H1 (cell line): ENCODE data around the gene SIPA1L3. TPM values are rescaled to one million over a fixed set of nuclear protein-coding genes. Genes with fewer than 3 reads are reported as not detected.

ENCODE experiments used
- CTCF ChIA-PET: fragments of 300-600 bp; sonication (Branson Sonifier 250); formaldehyde crosslinking; loops from one replicate; lab custom pipeline; 2021; ENCODE audit not compliant: partially characterized antibody; lab: Charles Lee
- POLR2A ChIA-PET: fragments of 300-600 bp; sonication (Branson Sonifier 250); formaldehyde crosslinking; loops from one replicate; lab custom pipeline; 2021; ENCODE audit warnings: inconsistent platforms; ENCODE audit not compliant: partially characterized antibody; lab: Charles Lee
- DNase-seq, 2 experiments: peaks; one replicate each; pipeline versions ENCODE4 v3.0.0 to v3.0.0-alpha.2; 2010 to 2022; ENCODE audit warnings: low spot score in 2 of 2, low read depth in 1 of 2, mixed read lengths in 1 of 2
- FAIRE-seq: peaks from 2 replicates; lab custom pipeline; 2011; peaks lifted over from hg19 to GRCh38; lab: Jason Lieb, UNC
- H2AFZ ChIP-seq: 2 replicates; pipeline ENCODE4 v1.8.1; 2012; ENCODE audit warnings: low read length, inconsistent platforms
- H2AK5ac ChIP-seq: 2 replicates; pipeline ENCODE4 v1.6.1; 2013; ENCODE audit warnings: low read depth, low read length
- H2BK120ac ChIP-seq: replicated peaks from 2 replicates; pipeline ENCODE3; 2013; ENCODE audit warnings: low read depth, low read length, inconsistent platforms
- H2BK12ac ChIP-seq: 2 replicates; pipeline ENCODE4 v1.6.1; 2013; ENCODE audit warnings: low read depth, low read length
- H2BK15ac ChIP-seq: 2 replicates; pipeline ENCODE4 v1.6.1; 2013; ENCODE audit warnings: low read length
- H2BK20ac ChIP-seq: 2 replicates; pipeline ENCODE4 v1.6.1; 2013; ENCODE audit warnings: low read length
- H2BK5ac ChIP-seq: 2 replicates; pipeline ENCODE4 v1.6.1; 2013; ENCODE audit warnings: low read depth, low read length
- H3K14ac ChIP-seq: 2 replicates; pipeline ENCODE4 v1.6.1; 2013; ENCODE audit warnings: inconsistent platforms; ENCODE audit not compliant: insufficient read length
- H3K18ac ChIP-seq: 2 replicates; pipeline ENCODE4 v1.6.1; 2013; ENCODE audit warnings: low read length; ENCODE audit errors: extremely low read depth
- H3K23ac ChIP-seq: 2 replicates; pipeline ENCODE4 v1.6.1; 2013; ENCODE audit warnings: inconsistent platforms; ENCODE audit not compliant: insufficient read length
- H3K23me2 ChIP-seq: 2 replicates; pipeline ENCODE4 v1.6.1; 2013; ENCODE audit warnings: low read depth, low read length
- H3K27ac ChIP-seq: 2 replicates; pipeline ENCODE4 v1.6.1; 2011; ENCODE audit warnings: low read depth, low read length, inconsistent platforms
- H3K27me3 ChIP-seq, 4 experiments: replicated peaks in 1 of 4; 1 replicate in 1 of 4; 2 replicates in 3 of 4; pipeline versions ENCODE4 v1.6.1 to v1.8.1; 2011 to 2013; ENCODE audit warnings: low read length in 3 of 4, mild to moderate bottlenecking in 3 of 4, inconsistent platforms in 2 of 4, mixed read lengths in 2 of 4, moderate library complexity in 1 of 4; ENCODE audit not compliant: control insufficient read depth in 3 of 4, insufficient read depth in 3 of 4; ENCODE audit errors: extremely low read depth in 1 of 4
- H3K36me3 ChIP-seq, 4 experiments: 2 replicates each; pipeline versions ENCODE4 v1.6.1 to v1.8.1; 2011 to 2013; ENCODE audit warnings: mild to moderate bottlenecking in 4 of 4, low read length in 3 of 4, moderate library complexity in 2 of 4, control low read depth in 1 of 4, inconsistent platforms in 1 of 4; ENCODE audit not compliant: insufficient read depth in 4 of 4, control insufficient read depth in 2 of 4
- H3K4ac ChIP-seq: replicated peaks from 2 replicates; pipeline ENCODE3; 2013; ENCODE audit warnings: low read length, low read depth, mixed read lengths, inconsistent platforms; ENCODE audit not compliant: insufficient read length
- H3K4me1 ChIP-seq, 4 experiments: replicated peaks in 1 of 4; 1 replicate in 1 of 4; 2 replicates in 3 of 4; pipeline versions ENCODE4 v1.6.1 to v1.8.1; 2011 to 2013; ENCODE audit warnings: low read length in 3 of 4, inconsistent platforms in 2 of 4, mixed read lengths in 1 of 4; ENCODE audit not compliant: insufficient read depth in 4 of 4, control insufficient read depth in 3 of 4
- H3K4me2 ChIP-seq, 2 experiments: 2 replicates each; pipeline versions ENCODE4 v1.6.1 to v1.8.1; 2011 to 2013; ENCODE audit warnings: low read depth in 2 of 2, low read length in 2 of 2, control low read depth in 1 of 2, inconsistent platforms in 1 of 2, mild to moderate bottlenecking in 1 of 2; ENCODE audit not compliant: insufficient read depth in 1 of 2
- H3K4me3 ChIP-seq, 4 experiments: fragments of 200-600, 300-600 bp in 1 of 4; sonication (generic), shearing (Covaris generic), sonication (Bioruptor Twin) in 1 of 4; 2 replicates each; pipeline versions ENCODE4 v1.5.1 to v1.8.1; 2011 to 2016; ENCODE audit warnings: low read length in 4 of 4, low read depth in 3 of 4, control low read depth in 2 of 4, inconsistent platforms in 2 of 4, mild to moderate bottlenecking in 2 of 4, mixed read lengths in 1 of 4, moderate library complexity in 1 of 4; ENCODE audit not compliant: insufficient read depth in 2 of 4; ENCODE audit errors: extremely low read depth in 1 of 4
- H3K56ac ChIP-seq: replicated peaks from 2 replicates; pipeline ENCODE3; 2013; ENCODE audit warnings: low read depth, mild to moderate bottlenecking, mixed read lengths, low read length, inconsistent platforms; ENCODE audit not compliant: insufficient read length
- H3K79me1 ChIP-seq: 2 replicates; pipeline ENCODE4 v1.6.1; 2013; ENCODE audit warnings: low read depth, low read length, control low read depth
- H3K79me2 ChIP-seq, 2 experiments: 2 replicates each; pipeline versions ENCODE4 v1.6.1 to v1.8.1; 2012 to 2013; ENCODE audit warnings: low read length in 2 of 2, mild to moderate bottlenecking in 2 of 2, inconsistent platforms in 1 of 2; ENCODE audit not compliant: insufficient read depth in 2 of 2, control insufficient read depth in 1 of 2
- H3K9ac ChIP-seq, 4 experiments: replicated peaks in 1 of 4; 1 replicate in 1 of 4; 2 replicates in 3 of 4; pipeline versions ENCODE4 v1.6.1 to v1.8.1; 2011 to 2013; ENCODE audit warnings: low read depth in 3 of 4, low read length in 3 of 4, control low read depth in 2 of 4, mild to moderate bottlenecking in 2 of 4, moderate library complexity in 2 of 4, inconsistent platforms in 1 of 4; ENCODE audit errors: extremely low read depth in 1 of 4
- H3K9me3 ChIP-seq, 2 experiments: 2 replicates each; pipeline versions ENCODE4 v1.6.1 to v1.8.1; 2012 to 2013; ENCODE audit warnings: mild to moderate bottlenecking in 2 of 2, moderate library complexity in 2 of 2, control low read depth in 1 of 2, inconsistent platforms in 1 of 2, low read depth in 1 of 2, low read length in 1 of 2, mixed read lengths in 1 of 2; ENCODE audit not compliant: insufficient read depth in 2 of 2
- H4K20me1 ChIP-seq, 2 experiments: replicated peaks in 1 of 2; 2 replicates each; pipeline versions ENCODE3 to v1.8.1; 2011 to 2013; ENCODE audit warnings: inconsistent platforms in 2 of 2, low read length in 2 of 2, mild to moderate bottlenecking in 1 of 2; ENCODE audit not compliant: insufficient read depth in 2 of 2, control insufficient read depth in 1 of 2
- H4K5ac ChIP-seq: 2 replicates; pipeline ENCODE4 v1.6.1; 2013; ENCODE audit warnings: low read length, low read depth, mixed read lengths, inconsistent platforms; ENCODE audit not compliant: insufficient read length
- H4K8ac ChIP-seq: 2 replicates; pipeline ENCODE4 v1.8.0; 2013; ENCODE audit warnings: mild to moderate bottlenecking, moderate library complexity, low read length, inconsistent platforms; ENCODE audit not compliant: insufficient read depth; ENCODE audit errors: extremely low read depth
- H4K91ac ChIP-seq: replicated peaks from 2 replicates; pipeline ENCODE3; 2013; ENCODE audit warnings: low read length, mixed read lengths, inconsistent platforms; ENCODE audit not compliant: insufficient read length
- CEBPB ChIP-seq: IDR thresholded peaks from 2 replicates; pipeline ENCODE4 v1.6.1; 2012; ENCODE audit warnings: low read depth, low read length
- CHD1 ChIP-seq: IDR thresholded peaks from 2 replicates; pipeline ENCODE4 v1.6.1; 2012; ENCODE audit warnings: low read depth, low read length, improper control_type of control experiment
- JUN ChIP-seq: IDR thresholded peaks from 2 replicates; pipeline ENCODE4 v1.6.1; 2011; ENCODE audit warnings: low read depth, mild to moderate bottlenecking, improper control_type of control experiment, low read length
- KDM1A ChIP-seq: fragments of 200-600, 300-600 bp; sonication (generic); IDR thresholded peaks from 2 replicates; pipeline ENCODE4 v1.7.1; 2016; ENCODE audit warnings: mild to moderate bottlenecking, low read length, borderline replicate concordance
- PHF8 ChIP-seq: fragments of 200-600 bp; sonication (generic); conservative IDR thresholded peaks from 2 replicates; pipeline ENCODE4 v1.7.1; 2012; ENCODE audit warnings: low read depth, mild to moderate bottlenecking, inconsistent platforms, low read length, moderate library complexity
- POLR2AphosphoS5 ChIP-seq: IDR thresholded peaks from 2 replicates; pipeline ENCODE4 v1.6.1; 2011; ENCODE audit warnings: low read depth, low read length
- SIRT6 ChIP-seq: IDR thresholded peaks from one replicate; pipeline ENCODE4 v1.7.1; 2012; ENCODE audit warnings: low read length, inconsistent platforms
- SP2 ChIP-seq: IDR thresholded peaks from 2 replicates; pipeline ENCODE4 v1.6.1; 2012; ENCODE audit warnings: mild to moderate bottlenecking, low read length, inconsistent platforms
- TEAD4 ChIP-seq: IDR thresholded peaks from 2 replicates; pipeline ENCODE4 v1.6.1; 2012; ENCODE audit warnings: low read depth, low read length, inconsistent platforms, mixed read lengths
- ZNF274 ChIP-seq: IDR thresholded peaks from 2 replicates; pipeline ENCODE4 v1.7.0; 2012; ENCODE audit warnings: low read length, borderline replicate concordance; ENCODE audit errors: extremely low read depth
- WGBS, 2 experiments: shearing (Covaris generic) in 1 of 2; methylation state at CpG; one replicate each; pipeline versions ENCODE4 v1.1.6 to v1.1.7; 2013 to 2015; ENCODE audit warnings: low lambda C conversion rate in 2 of 2, mixed read lengths in 2 of 2, inconsistent platforms in 1 of 2, low coverage in 1 of 2, missing lambda C conversion rate in 1 of 2; ENCODE audit not compliant: insufficient replicate concordance in 2 of 2, insufficient coverage in 1 of 2, insufficient read length in 1 of 2; ENCODE audit errors: extremely low coverage in 1 of 2, missing lambda C conversion rate in 1 of 2; 5-methylcytosine and 5-hydroxymethylcytosine counted together
- polyA plus RNA-seq, 7 experiments: library from polyadenylated mRNA; depleted of rRNA in 3 of 7; stranded (reverse) in 5 of 7; unstranded in 2 of 7; fragments of >200 nt in 5 of 7; fragments of 200-250 nt in 2 of 7; gene quantifications; 1 replicate in 5 of 7; 2 replicates in 1 of 7; 4 replicates in 1 of 7; pipeline versions ENCODE4 v1.2.1 to v1.2.3, GENCODE V29; 2011 to 2013; ENCODE audit warnings: missing spikeins in 2 of 7, mixed read lengths in 2 of 7
- total RNA-seq: library from RNA; stranded (reverse); fragmentation: NEBNext Ultra II Directional; extraction: Animal tissue kit (Norgen Biotek cat#: 25700); gene quantifications from 2 replicates; pipeline ENCODE4 v1.2.1, GENCODE V29; 2021
- TF ChIP-seq, protein P1 (sequence below): IDR thresholded peaks from 2 replicates; pipeline ENCODE4 v1.6.1; 2012; ENCODE audit warnings: low read length, inconsistent platforms
- TF ChIP-seq, protein P2 (sequence below): IDR thresholded peaks from 2 replicates; pipeline ENCODE4 v1.6.1; 2012; ENCODE audit warnings: inconsistent platforms

SIPA1L3 gene
- total and polyA plus RNA-seq, 2 of the 8 experiments (the other 6 are each of a cell fraction or from before 2014, with no cell fraction given), result 15.0 to 54.9 TPM

DNA sequence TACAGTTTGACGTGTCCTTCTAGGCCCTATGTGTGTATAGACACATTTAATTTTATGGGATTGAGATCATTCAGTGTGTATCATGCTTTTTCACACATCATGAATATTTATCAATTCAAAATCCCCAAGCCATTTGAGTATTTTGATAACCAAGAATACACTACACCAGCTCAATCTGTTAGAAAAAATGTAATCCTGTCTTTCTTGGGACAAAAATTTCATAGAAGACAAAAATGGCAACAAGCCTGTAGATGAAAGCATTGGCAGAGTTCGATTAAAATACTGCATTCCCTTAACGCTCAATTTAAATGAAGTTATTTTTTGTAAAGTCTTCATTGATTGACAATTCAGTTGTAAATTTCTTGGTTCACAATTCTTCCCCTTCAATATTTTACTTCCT lies 42.5 kb upstream of the SIPA1L3 start:
- Histone ChIP-seq H2BK12ac (no peak overlapping the region), H3K79me2 (no peaks in the 10 kb centered on the region), H2BK15ac (no peak overlapping the region), H3K27me3 (no peaks in the 10 kb centered on the region), H4K91ac (no peak overlapping the region), H3K36me3 (no peaks in the 10 kb centered on the region), H3K4me2 (no peak overlapping the region), H3K4ac (no peak overlapping the region), H3K4me3 (no peak overlapping the region), H2BK120ac (no peak overlapping the region), H3K9me3 (peaks cover 0 to under 1% of the 10 kb centered on the region in 2 experiments; a peak in 1 of 4 replicates), H3K56ac (no peak overlapping the region), H3K14ac (no peak overlapping the region), H3K23me2 (no peaks in the 10 kb centered on the region), H2BK20ac (no peak overlapping the region), H3K9ac (no peak overlapping the region), H3K4me1 (0 out of 7 replicates have a peak, but pooled peaks cover 0 to 3% (median 0%) of the 10 kb centered on the region in 4 experiments), H4K5ac (no peak overlapping the region), H3K79me1 (no peaks in the 10 kb centered on the region), H2AK5ac (no peak overlapping the region), H3K23ac (no peak overlapping the region), H2AFZ (no peak overlapping the region), H3K18ac (no peak overlapping the region), H3K27ac (no peak overlapping the region), H2BK5ac (no peak overlapping the region), H4K8ac (no peak overlapping the region), H4K20me1 (no peaks in the 10 kb centered on the region)
- DNase-seq (no peak), FAIRE-seq (no peak)
- WGBS, 2 experiments, result 94% methylated on average over 3 of the region's 3 CpGs; no CpG with 5 or more reads in 1 of the 2 experiments
- POLR2A ChIA-PET, result interaction anchor here (0.6 to 2.7 kb wide), 11 partner anchors 9 to 358 kb away, joined by 3 to 9 read pairs (median 4); partner anchors contain the start of genes SIPA1L3, WDR87, ZNF540 and ZNF571
- CTCF ChIA-PET, result interaction anchor here (0.7 to 1.2 kb wide), 2 partner anchors 20 to 43 kb away, joined by 3 to 4 read pairs; no protein-coding TSS in a partner anchor
- TF ChIP-seq, protein P1, sequence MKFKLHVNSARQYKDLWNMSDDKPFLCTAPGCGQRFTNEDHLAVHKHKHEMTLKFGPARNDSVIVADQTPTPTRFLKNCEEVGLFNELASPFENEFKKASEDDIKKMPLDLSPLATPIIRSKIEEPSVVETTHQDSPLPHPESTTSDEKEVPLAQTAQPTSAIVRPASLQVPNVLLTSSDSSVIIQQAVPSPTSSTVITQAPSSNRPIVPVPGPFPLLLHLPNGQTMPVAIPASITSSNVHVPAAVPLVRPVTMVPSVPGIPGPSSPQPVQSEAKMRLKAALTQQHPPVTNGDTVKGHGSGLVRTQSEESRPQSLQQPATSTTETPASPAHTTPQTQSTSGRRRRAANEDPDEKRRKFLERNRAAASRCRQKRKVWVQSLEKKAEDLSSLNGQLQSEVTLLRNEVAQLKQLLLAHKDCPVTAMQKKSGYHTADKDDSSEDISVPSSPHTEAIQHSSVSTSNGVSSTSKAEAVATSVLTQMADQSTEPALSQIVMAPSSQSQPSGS, result no peak
- TF ChIP-seq SIRT6, result no peak
- TF ChIP-seq, protein P2, sequence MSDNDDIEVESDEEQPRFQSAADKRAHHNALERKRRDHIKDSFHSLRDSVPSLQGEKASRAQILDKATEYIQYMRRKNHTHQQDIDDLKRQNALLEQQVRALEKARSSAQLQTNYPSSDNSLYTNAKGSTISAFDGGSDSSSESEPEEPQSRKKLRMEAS, result no peak
- no peak for TF ChIP-seq ZNF274
- TF ChIP-seq PHF8, result no peak
- TF ChIP-seq JUN, result no peak
- TF ChIP-seq SP2, result no peak
- TF ChIP-seq CEBPB, result no peak
- TF ChIP-seq TEAD4, result no peak
- no peak for TF ChIP-seq POLR2AphosphoS5
- TF ChIP-seq KDM1A, result no peak
- no peak for TF ChIP-seq CHD1
